Measurements from ENCODE around the gene CSF2RB. TPM values are rescaled to one million over a fixed set of nuclear protein-coding genes. Genes with fewer than 3 reads are reported as not detected.

The CSF2RB gene
- polyA plus RNA-seq, 4 donors = 0.22 to 5.4 (median 1.9) TPM

DNA sequence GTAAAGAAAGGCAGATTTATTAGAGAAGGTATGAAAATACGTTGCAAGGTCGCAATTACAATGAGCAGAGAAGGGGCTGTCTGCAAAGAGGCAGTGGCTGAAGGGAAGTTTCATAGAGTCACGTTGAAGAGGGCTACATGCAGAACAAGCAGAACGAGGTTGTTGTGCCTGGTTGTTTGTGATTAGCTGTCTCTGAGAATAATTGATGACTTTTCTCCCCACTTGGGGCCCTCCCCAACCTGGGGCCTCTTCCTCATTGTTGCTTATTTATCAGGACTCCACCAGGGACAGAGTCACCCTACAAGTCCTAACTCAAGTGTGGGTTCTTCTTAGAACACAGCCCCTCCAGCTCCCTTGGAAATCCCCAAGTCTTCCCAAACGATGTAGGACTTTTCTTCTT is 29.1 kb downstream of the CSF2RB start:
- WGBS, 3 donors = 45 to 51% (median 48%) methylated on average over 5 of the region's 5 CpGs
- FAIRE-seq = no peak
- no peak for DNase-seq
- H3K9me3 ChIP-seq (ENCODE audit: control insufficient read depth in 2 of 2, insufficient read depth in 1 of 2, low read depth in 1 of 2, low read length in 1 of 2) = peaks cover 0 to 3% of the 10 kb centered on the region in 2 donors
- no peaks in the 10 kb centered on the region for H3K27me3 ChIP-seq (ENCODE audit: control insufficient read depth in 3 of 3, insufficient read depth in 3 of 3, low read length in 3 of 3)
- H3K4me3 ChIP-seq (ENCODE audit: low read depth in 1 of 3, low read length in 3 of 3) = no peak overlapping the region
- H3K4me1 ChIP-seq (ENCODE audit: control insufficient read depth in 3 of 3, insufficient read depth in 2 of 3, low read depth in 1 of 3, low read length in 2 of 3) = no peaks in the 10 kb centered on the region
- no peaks in the 10 kb centered on the region for H3K36me3 ChIP-seq (ENCODE audit: control insufficient read depth in 3 of 3, insufficient read depth in 2 of 3, low read depth in 1 of 3, low read length in 3 of 3)
- no peak overlapping the region for H3K27ac ChIP-seq (ENCODE audit: low read depth in 1 of 3, low read length in 2 of 3)

DNA sequence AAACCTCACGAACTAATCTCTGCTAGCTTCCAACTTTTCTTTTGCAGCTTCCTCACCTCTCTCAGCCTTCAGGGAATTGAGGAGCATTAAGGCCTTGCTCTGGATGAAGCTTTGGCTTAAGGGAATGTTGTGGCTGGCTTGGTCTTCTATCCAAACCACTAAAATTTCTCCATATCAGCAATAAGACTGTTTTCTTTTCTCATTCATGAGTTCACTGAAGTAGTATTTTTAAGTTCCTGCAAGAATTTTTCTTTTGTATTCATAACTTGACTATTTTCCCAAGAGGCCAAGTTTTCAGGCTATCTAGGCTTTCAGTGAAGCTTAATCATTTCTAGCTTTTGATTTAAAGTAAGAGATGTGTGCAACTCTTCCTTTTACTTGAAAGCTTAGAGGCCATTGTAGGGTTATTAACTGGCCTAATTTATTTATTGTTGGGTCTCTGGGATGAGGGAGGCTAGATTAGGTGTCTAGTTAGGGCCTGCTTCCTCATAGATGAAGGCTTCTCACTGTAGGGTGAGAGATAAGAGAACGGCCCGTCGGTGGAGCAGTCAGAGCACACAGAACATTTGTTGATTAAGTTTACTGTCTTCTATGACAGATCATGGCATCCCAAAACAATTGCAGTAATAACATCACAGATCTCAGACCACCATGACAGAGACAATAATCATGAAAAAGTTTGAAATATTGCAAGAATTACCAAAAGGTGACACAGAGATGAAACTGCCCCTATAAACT is 33.2 kb downstream of the CSF2RB start:
- DNase-seq = no peak
- WGBS, 3 donors = 39 to 54% (median 41%) methylated on average over 4 of the region's 4 CpGs
- Histone ChIP-seq H3K36me3 (ENCODE audit: control insufficient read depth in 3 of 3, insufficient read depth in 2 of 3, low read depth in 1 of 3, low read length in 3 of 3) (no peaks in the 10 kb centered on the region), H3K27me3 (ENCODE audit: control insufficient read depth in 3 of 3, insufficient read depth in 3 of 3, low read length in 3 of 3) (no peaks in the 10 kb centered on the region), H3K4me1 (ENCODE audit: control insufficient read depth in 3 of 3, insufficient read depth in 2 of 3, low read depth in 1 of 3, low read length in 2 of 3) (no peaks in the 10 kb centered on the region), H3K4me3 (ENCODE audit: low read depth in 1 of 3, low read length in 3 of 3) (no peak overlapping the region), H3K9me3 (ENCODE audit: control insufficient read depth in 2 of 2, insufficient read depth in 1 of 2, low read depth in 1 of 2, low read length in 1 of 2) (peaks cover 0 to 6% of the 10 kb centered on the region in 2 donors), H3K27ac (ENCODE audit: low read depth in 1 of 3, low read length in 2 of 3) (no peak overlapping the region)
- FAIRE-seq = no peak

DNA sequence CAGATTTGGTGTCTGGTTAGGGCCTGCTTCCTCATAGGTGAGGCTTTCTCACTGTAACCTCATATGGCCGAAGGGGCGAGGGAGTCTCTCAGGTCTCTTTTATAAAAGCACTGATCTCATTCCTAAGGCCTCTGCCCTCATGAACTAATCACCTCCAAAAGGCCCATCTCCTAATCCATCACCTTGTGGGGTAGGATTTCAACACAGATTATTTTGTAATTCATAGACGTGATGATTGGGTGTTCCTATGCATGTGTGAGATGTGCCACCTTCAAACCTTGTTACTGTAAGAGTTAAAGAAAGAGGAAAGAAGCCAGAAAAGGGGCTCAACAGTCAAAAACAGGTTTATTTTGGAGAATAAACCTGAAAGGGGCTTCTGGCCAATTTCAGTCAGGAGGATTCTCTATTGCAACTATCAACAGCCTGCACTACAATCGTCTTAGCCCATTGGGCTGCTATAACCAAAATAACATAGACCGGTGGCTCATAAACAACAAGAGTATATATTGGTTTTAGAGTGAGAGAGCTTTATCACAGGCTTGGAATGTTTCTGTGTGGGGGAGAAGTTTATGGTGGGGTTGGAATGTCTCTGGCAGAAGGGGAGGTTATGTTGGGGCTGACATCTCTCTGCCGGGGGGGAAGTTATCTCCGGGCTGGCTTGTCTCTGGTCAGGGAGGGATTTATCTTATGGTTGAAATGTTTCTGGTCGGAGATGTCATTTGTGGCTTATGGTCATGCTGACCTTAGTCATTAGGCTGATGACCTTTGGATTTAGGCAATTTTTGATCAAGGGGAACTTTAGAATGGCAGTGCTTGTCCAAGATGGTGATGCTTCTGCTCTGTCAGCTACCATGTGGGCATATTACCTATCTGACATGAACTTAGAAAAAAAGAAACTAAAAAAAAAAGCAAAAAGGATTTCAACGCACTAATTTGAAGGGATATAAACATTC is 35.1 kb downstream of the CSF2RB start:
- DNase-seq (no peak), FAIRE-seq (no peak)
- Histone ChIP-seq H3K27ac (ENCODE audit: low read depth in 1 of 3, low read length in 2 of 3) (no peak overlapping the region), H3K36me3 (ENCODE audit: control insufficient read depth in 3 of 3, insufficient read depth in 2 of 3, low read depth in 1 of 3, low read length in 3 of 3) (no peaks in the 10 kb centered on the region), H3K9me3 (ENCODE audit: control insufficient read depth in 2 of 2, insufficient read depth in 1 of 2, low read depth in 1 of 2, low read length in 1 of 2) (peaks cover 0 to 6% of the 10 kb centered on the region in 2 donors), H3K27me3 (ENCODE audit: control insufficient read depth in 3 of 3, insufficient read depth in 3 of 3, low read length in 3 of 3) (no peaks in the 10 kb centered on the region), H3K4me3 (ENCODE audit: low read depth in 1 of 3, low read length in 3 of 3) (no peak overlapping the region), H3K4me1 (ENCODE audit: control insufficient read depth in 3 of 3, insufficient read depth in 2 of 3, low read depth in 1 of 3, low read length in 2 of 3) (no peaks in the 10 kb centered on the region)
- WGBS, 3 donors = 63 to 70% (median 63%) methylated on average over 9 of the region's 9 CpGs

DNA sequence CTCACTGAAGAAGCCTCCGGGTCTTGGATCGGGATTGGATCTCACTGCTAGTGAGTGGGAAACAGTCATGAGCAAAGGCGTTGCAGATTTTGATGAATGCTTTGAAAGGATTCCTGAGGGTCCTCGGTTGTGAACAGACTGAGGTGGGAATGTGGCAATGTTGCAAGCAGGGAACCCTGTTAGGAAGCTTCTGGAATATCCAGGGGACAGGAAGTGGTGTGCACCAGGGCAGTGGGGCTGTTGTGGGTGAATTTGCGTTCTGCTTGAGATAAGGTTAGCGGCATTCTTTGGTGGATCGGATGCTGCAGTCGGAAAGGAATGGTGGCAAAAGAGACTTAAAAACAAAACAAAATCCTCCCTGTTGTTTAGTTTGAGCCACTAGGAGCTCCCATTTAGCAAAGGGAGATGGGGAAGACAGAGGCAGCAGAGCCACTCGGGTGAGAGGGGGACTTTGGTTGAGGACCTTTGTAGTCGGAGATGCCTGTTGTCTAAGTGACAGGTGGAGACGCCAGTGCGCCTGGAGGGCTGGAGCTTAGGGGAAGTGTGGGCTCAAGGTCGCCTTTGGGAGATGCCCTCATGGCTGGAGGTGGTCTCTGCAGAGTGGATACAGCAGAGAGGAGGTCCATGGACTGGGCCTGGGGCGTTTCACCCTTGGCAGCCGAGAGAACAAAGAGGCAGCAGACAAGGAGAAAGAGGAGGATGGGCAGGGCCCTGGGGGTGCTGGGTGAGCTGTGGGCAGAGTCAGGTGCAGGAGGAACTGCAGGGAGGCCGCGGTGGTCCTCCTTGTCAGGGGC is 37.6 kb downstream of the CSF2RB start:
- DNase-seq (no peak), FAIRE-seq (no peak)
- Histone ChIP-seq H3K4me3 (ENCODE audit: low read depth in 1 of 3, low read length in 3 of 3) (no peak overlapping the region), H3K27me3 (ENCODE audit: control insufficient read depth in 3 of 3, insufficient read depth in 3 of 3, low read length in 3 of 3) (no peaks in the 10 kb centered on the region), H3K9me3 (ENCODE audit: control insufficient read depth in 2 of 2, insufficient read depth in 1 of 2, low read depth in 1 of 2, low read length in 1 of 2) (peaks cover 0 to 6% of the 10 kb centered on the region in 2 donors), H3K36me3 (ENCODE audit: control insufficient read depth in 3 of 3, insufficient read depth in 2 of 3, low read depth in 1 of 3, low read length in 3 of 3) (no peaks in the 10 kb centered on the region), H3K27ac (ENCODE audit: low read depth in 1 of 3, low read length in 2 of 3) (no peak overlapping the region), H3K4me1 (ENCODE audit: control insufficient read depth in 3 of 3, insufficient read depth in 2 of 3, low read depth in 1 of 3, low read length in 2 of 3) (no peaks in the 10 kb centered on the region)
- WGBS, 3 donors = 69 to 77% (median 73%) methylated on average over 16 to 17 of the region's 17 CpGs

DNA sequence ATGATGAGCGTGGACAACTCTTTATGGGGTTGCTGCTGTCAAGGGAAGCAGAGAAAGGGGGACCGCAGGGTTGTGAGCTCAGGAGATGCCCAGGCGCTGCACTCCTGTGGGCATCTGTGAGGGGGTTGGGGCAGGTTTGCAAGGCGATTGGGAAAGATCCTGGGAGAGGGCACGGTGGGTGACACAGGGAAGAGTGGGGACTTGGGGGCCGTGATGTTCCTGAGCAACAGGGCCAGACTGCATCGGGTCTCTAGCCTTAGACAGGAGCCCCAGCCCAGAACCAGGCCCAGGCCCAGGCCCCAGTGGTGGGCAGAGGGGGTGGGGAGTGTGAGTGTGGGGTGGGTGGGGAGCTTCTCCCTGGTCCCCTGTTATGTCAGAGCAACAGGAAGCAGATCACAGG is 38.3 kb downstream of the CSF2RB start:
- no peaks in the 10 kb centered on the region for H3K36me3 ChIP-seq (ENCODE audit: control insufficient read depth in 3 of 3, insufficient read depth in 2 of 3, low read depth in 1 of 3, low read length in 3 of 3)
- H3K27ac ChIP-seq (ENCODE audit: low read depth in 1 of 3, low read length in 2 of 3) = no peak overlapping the region
- DNase-seq (no peak), FAIRE-seq (no peak)
- H3K4me3 ChIP-seq (ENCODE audit: low read depth in 1 of 3, low read length in 3 of 3) = no peak overlapping the region
- WGBS, 3 donors = 78 to 88% (median 78%) methylated on average over 7 of the region's 7 CpGs
- H3K27me3 ChIP-seq (ENCODE audit: control insufficient read depth in 3 of 3, insufficient read depth in 3 of 3, low read length in 3 of 3) = no peaks in the 10 kb centered on the region
- H3K9me3 ChIP-seq (ENCODE audit: control insufficient read depth in 2 of 2, insufficient read depth in 1 of 2, low read depth in 1 of 2, low read length in 1 of 2) = peaks cover 0 to 6% of the 10 kb centered on the region in 2 donors
- no peaks in the 10 kb centered on the region for H3K4me1 ChIP-seq (ENCODE audit: control insufficient read depth in 3 of 3, insufficient read depth in 2 of 3, low read depth in 1 of 3, low read length in 2 of 3)

DNA sequence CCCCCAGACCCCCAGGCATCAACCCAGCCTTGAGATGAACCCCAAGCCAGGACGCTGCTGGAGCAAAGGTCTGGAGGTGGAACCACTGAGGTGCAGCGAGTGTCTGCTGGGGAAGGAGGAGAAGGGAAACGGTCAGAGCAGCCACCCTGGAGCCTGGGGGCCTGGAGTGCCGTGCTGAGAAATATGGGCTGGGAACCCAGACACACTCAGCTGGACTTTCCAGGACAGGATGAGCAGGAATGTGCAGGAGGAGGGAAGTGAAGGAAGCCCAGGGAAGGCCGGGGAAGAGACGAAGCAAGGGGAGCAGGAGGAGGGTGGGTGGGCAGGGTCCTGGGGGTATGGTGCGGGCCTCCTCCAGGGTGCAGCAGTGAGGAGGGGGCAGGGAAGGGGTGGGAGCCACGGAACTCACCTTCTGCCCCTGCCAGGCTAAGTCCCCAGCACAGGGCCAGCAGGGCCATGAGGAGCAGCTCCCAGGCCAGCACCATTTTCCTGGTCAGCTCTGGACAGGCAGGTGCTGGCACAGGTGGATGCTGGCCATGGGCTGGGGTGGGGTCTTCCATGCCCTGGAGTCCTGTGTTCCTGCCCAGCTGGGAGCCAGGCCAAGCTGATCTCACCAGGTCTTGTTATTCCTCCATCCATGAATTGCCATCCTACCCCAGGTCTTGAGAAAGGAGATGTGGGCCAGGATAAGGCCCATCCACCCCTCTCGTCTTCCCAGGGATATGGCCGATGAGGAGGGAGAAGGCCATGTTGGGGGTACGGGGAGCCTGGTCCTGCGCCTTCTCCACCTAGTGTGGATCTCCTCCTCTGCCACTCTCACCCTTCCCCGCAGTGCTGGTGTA is 40.0 kb downstream of the CSF2RB start:
- 71 to 73% (median 71%) methylated on average over 12 to 13 of the region's 13 CpGs for WGBS, 3 donors
- Histone ChIP-seq H3K4me3 (ENCODE audit: low read depth in 1 of 3, low read length in 3 of 3) (no peak overlapping the region), H3K4me1 (ENCODE audit: control insufficient read depth in 3 of 3, insufficient read depth in 2 of 3, low read depth in 1 of 3, low read length in 2 of 3) (no peaks in the 10 kb centered on the region), H3K27ac (ENCODE audit: low read depth in 1 of 3, low read length in 2 of 3) (no peak overlapping the region), H3K9me3 (ENCODE audit: control insufficient read depth in 2 of 2, insufficient read depth in 1 of 2, low read depth in 1 of 2, low read length in 1 of 2) (no peaks in the 10 kb centered on the region), H3K36me3 (ENCODE audit: control insufficient read depth in 3 of 3, insufficient read depth in 2 of 3, low read depth in 1 of 3, low read length in 3 of 3) (no peaks in the 10 kb centered on the region), H3K27me3 (ENCODE audit: control insufficient read depth in 3 of 3, insufficient read depth in 3 of 3, low read length in 3 of 3) (no peaks in the 10 kb centered on the region)
- no peak for DNase-seq
- no peak for FAIRE-seq

DNA sequence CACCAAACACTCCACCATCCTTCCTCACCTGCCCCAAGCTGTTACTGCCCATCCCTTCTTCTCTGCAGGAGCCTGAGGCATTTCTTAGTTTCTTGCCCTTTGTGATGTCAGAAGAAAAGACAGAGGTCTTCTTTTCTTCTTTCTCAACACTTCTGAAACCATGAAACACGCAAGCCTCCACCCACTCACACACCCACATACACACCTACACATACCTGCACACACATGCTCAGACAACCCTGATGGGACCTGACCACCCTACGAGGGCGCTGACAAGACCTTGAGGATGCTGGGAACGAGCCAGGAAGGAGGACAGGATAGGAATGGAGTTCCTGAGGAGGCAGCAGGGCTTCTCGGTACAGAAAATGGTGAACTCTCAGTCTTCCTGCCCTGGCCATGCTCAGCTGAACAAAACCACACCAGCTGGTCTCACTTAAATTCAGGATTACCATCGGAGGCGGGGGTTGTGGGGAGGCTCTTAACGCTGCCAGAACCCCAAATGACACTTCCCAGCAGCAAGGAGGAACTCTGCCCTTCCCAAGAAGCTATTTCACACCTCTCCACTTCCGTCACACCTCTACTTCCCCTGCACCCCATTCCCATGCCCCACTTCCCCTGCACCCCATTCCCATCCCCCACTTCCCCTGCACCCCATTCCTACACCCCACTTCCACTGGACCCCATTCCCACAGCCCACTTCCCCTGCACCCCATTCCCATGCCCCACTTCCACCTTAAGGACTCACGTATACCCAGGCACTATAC is 41.0 kb downstream of the CSF2RB start:
- Histone ChIP-seq H3K27me3 (ENCODE audit: control insufficient read depth in 3 of 3, insufficient read depth in 3 of 3, low read length in 3 of 3) (no peaks in the 10 kb centered on the region), H3K4me1 (ENCODE audit: control insufficient read depth in 3 of 3, insufficient read depth in 2 of 3, low read depth in 1 of 3, low read length in 2 of 3) (no peaks in the 10 kb centered on the region), H3K9me3 (ENCODE audit: control insufficient read depth in 2 of 2, insufficient read depth in 1 of 2, low read depth in 1 of 2, low read length in 1 of 2) (no peaks in the 10 kb centered on the region), H3K36me3 (ENCODE audit: control insufficient read depth in 3 of 3, insufficient read depth in 2 of 3, low read depth in 1 of 3, low read length in 3 of 3) (no peaks in the 10 kb centered on the region), H3K27ac (ENCODE audit: low read depth in 1 of 3, low read length in 2 of 3) (no peak overlapping the region), H3K4me3 (ENCODE audit: low read depth in 1 of 3, low read length in 3 of 3) (no peak overlapping the region)
- WGBS, 3 donors = 45 to 52% (median 52%) methylated on average over 10 of the region's 10 CpGs
- FAIRE-seq (no peak), DNase-seq (no peak)
